SK-N-SH treated with all-trans-retinoic acid at 6 μM for 48 hours (cell line): ENCODE measurements around the gene TTC3.

Source experiments
- RARB ChIP-seq: fragments of 250-450 bp; sonication (Bioruptor Pico); IDR thresholded peaks from 2 replicates; pipeline ENCODE4 v1.8.0; 2021; ENCODE audit warnings: mild to moderate bottlenecking, moderate library complexity
- ZNF8 ChIP-seq: fragments of 450-650 bp; formaldehyde crosslinking; IDR thresholded peaks from 2 replicates; pipeline ENCODE4 v1.5.0; 2020; ENCODE audit warnings: mild to moderate bottlenecking, moderate library complexity

DNA sequence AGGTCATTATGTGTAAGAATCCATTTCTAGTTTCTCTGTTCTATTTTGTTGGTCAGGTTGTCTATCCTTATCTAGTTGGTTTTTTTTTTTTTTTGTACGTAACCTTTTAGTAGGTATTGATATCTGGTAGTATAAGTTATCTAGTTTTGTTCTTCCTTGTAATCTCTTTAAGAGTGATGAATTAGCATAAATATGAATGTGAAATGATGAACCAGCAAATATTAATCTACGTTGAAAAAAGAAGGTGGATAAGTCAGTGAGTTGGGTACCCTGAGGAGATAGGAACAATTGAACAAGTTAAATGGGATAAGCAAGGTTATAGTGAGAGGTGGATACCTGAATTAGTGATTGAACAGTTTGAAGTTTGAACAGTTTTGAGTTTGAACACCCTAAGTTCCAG lies 33.9 kb downstream of the TTC3 start:
- TF ChIP-seq RARB (no peak), ZNF8 (CRISPR knock-in tag) (no peak)
